SK-N-SH (cell line): ENCODE data around the gene LRCH4. TPM values are rescaled to one million over a fixed set of nuclear protein-coding genes. Genes with fewer than 3 reads are reported as not detected.

Source experiments
- CTCF ChIA-PET: fragments of 300-600, 350-600 bp; formaldehyde crosslinking; extraction: SDS; loops from one replicate; lab custom pipeline; 2021; lab: Yijun Ruan, JAX
- POLR2A ChIA-PET: fragments of 350-600 bp; sonication (Branson Sonifier 250); formaldehyde crosslinking; extraction: SDS; loops from one replicate; lab custom pipeline; 2020; ENCODE audit warnings: antibody characterized with exemption, inconsistent platforms; lab: Yijun Ruan, JAX
- DNase-seq: peaks from one replicate; pipeline ENCODE4 v3.0.0; 2012
- H2AFZ ChIP-seq: fragments of 200-600 bp; sonication (generic); 2 replicates; pipeline ENCODE4 v1.8.1; 2016; ENCODE audit warnings: antibody characterized with exemption, mild to moderate bottlenecking, low read depth
- H3F3A ChIP-seq: fragments of 200-600 bp; sonication (generic); replicated peaks from 2 replicates; pipeline ENCODE3; 2016; ENCODE audit warnings: antibody characterized with exemption, mild to moderate bottlenecking; ENCODE audit not compliant: insufficient read depth
- H3K27ac ChIP-seq, 2 experiments: fragments of 200-500 bp in 1 of 2; fragments of 200-600 bp in 1 of 2; sonication (Bioruptor generic) in 1 of 2; sonication (generic), shearing (Covaris generic) in 1 of 2; 2 replicates each; pipeline versions ENCODE4 v1.5.1 to v1.6.1; 2014 to 2016; ENCODE audit warnings: low read depth in 2 of 2, inconsistent platforms in 1 of 2, low read length in 1 of 2, mild to moderate bottlenecking in 1 of 2, mixed read lengths in 1 of 2
- H3K27me3 ChIP-seq: fragments of 200-600 bp; sonication (generic), shearing (Covaris generic); 2 replicates; pipeline ENCODE4 v1.6.1; 2016; ENCODE audit warnings: mixed run types; ENCODE audit not compliant: insufficient read depth
- H3K36me3 ChIP-seq, 2 experiments: fragments of 200-500 bp in 1 of 2; fragments of 200-600 bp in 1 of 2; sonication (Bioruptor generic) in 1 of 2; sonication (generic) in 1 of 2; replicated peaks in 1 of 2; 2 replicates each; pipeline versions ENCODE3 to v1.5.1; 2014 to 2016; ENCODE audit warnings: low read length in 1 of 2, mild to moderate bottlenecking in 1 of 2; ENCODE audit not compliant: insufficient read depth in 2 of 2, control insufficient read depth in 1 of 2
- H3K4me1 ChIP-seq, 2 experiments: fragments of 200-500 bp in 1 of 2; fragments of 200-600 bp in 1 of 2; sonication (Bioruptor generic) in 1 of 2; sonication (generic), shearing (Covaris generic) in 1 of 2; 2 replicates each; pipeline versions ENCODE4 v1.5.1 to v1.6.1; 2014 to 2016; ENCODE audit warnings: low read depth in 1 of 2, low read length in 1 of 2, mixed run types in 1 of 2; ENCODE audit not compliant: insufficient read depth in 2 of 2, control insufficient read depth in 1 of 2
- H3K4me2 ChIP-seq: fragments of 200-600 bp; sonication (generic), shearing (Covaris generic); 2 replicates; pipeline ENCODE4 v1.6.1; 2017; ENCODE audit warnings: mixed run types
- H3K4me3 ChIP-seq, 2 experiments: fragments of 200-500 bp in 1 of 2; fragments of 200-600 bp in 1 of 2; sonication (Bioruptor generic) in 1 of 2; sonication (generic), shearing (Covaris generic) in 1 of 2; 2 replicates each; pipeline versions ENCODE4 v1.5.1 to v1.8.1; 2014 to 2016; ENCODE audit warnings: low read depth in 2 of 2, inconsistent platforms in 1 of 2, low read length in 1 of 2, mild to moderate bottlenecking in 1 of 2, mixed read lengths in 1 of 2, moderate library complexity in 1 of 2
- H3K79me2 ChIP-seq: fragments of 200-600 bp; sonication (generic); 2 replicates; pipeline ENCODE4 v1.8.1; 2017; ENCODE audit warnings: mild to moderate bottlenecking; ENCODE audit not compliant: insufficient read depth
- H3K9ac ChIP-seq: fragments of 200-600 bp; sonication (generic); 2 replicates; pipeline ENCODE4 v1.6.1; 2017; ENCODE audit warnings: mixed run types
- H3K9me2 ChIP-seq: fragments of 200-600 bp; sonication (generic); 2 replicates; pipeline ENCODE4 v1.6.1; 2017; ENCODE audit warnings: mixed run types
- H3K9me3 ChIP-seq: fragments of 200-600 bp; sonication (generic); 2 replicates; pipeline ENCODE4 v1.6.1; 2017; ENCODE audit warnings: mixed run types, mild to moderate bottlenecking, moderate library complexity
- H4K20me1 ChIP-seq: fragments of 200-600 bp; sonication (generic); 2 replicates; pipeline ENCODE4 v1.6.1; 2017; ENCODE audit warnings: mild to moderate bottlenecking, mixed run types; ENCODE audit not compliant: insufficient read depth
- CHD2 ChIP-seq: fragments of 150-350 bp; IDR thresholded peaks from 2 replicates; pipeline ENCODE4 v1.6.1; 2018; ENCODE audit warnings: low read length; ENCODE audit not compliant: partially characterized antibody
- ELF1 ChIP-seq: IDR thresholded peaks from 2 replicates; pipeline ENCODE4 v1.4.0; 2012
- EP300 ChIP-seq, 2 experiments: IDR thresholded peaks; 2 replicates each; pipeline versions ENCODE4 v1.4.0 to v1.6.1; 2012; ENCODE audit warnings: borderline replicate concordance in 1 of 2, low read depth in 1 of 2, low read length in 1 of 2
- EZH2phosphoT487 ChIP-seq: fragments of 200-600 bp; sonication (generic); IDR thresholded peaks from 2 replicates; pipeline ENCODE4 v1.6.1; 2017; ENCODE audit warnings: low read depth, mixed run types, mild to moderate bottlenecking, antibody characterized with exemption, moderate library complexity, borderline replicate concordance
- FOSL2 ChIP-seq: IDR thresholded peaks from 2 replicates; pipeline ENCODE4 v1.4.0; 2012; ENCODE audit warnings: low read depth, mild to moderate bottlenecking, moderate library complexity, borderline replicate concordance
- FOXM1 ChIP-seq: IDR thresholded peaks from 2 replicates; pipeline ENCODE4 v1.4.0; 2012; ENCODE audit warnings: low read depth, mild to moderate bottlenecking
- GABPA ChIP-seq: IDR thresholded peaks from 2 replicates; pipeline ENCODE4 v1.4.0; 2012; ENCODE audit warnings: low read depth, mild to moderate bottlenecking
- JUND ChIP-seq: IDR thresholded peaks from 2 replicates; pipeline ENCODE4 v1.4.0; 2012
- MAX ChIP-seq: IDR thresholded peaks from 2 replicates; pipeline ENCODE4 v1.4.0; 2012; ENCODE audit warnings: low read depth
- MEF2A ChIP-seq: IDR thresholded peaks from 2 replicates; pipeline ENCODE4 v1.4.0; 2012; ENCODE audit warnings: low read depth, borderline replicate concordance
- NRF1 ChIP-seq: IDR thresholded peaks from 2 replicates; pipeline ENCODE4 v1.6.1; 2012; ENCODE audit warnings: low read depth, mild to moderate bottlenecking, low read length
- RAD21 ChIP-seq: IDR thresholded peaks from 2 replicates; pipeline ENCODE4 v1.6.1; 2012; ENCODE audit warnings: mild to moderate bottlenecking, low read length
- RCOR1 ChIP-seq: fragments of 150-350 bp; IDR thresholded peaks from 2 replicates; pipeline ENCODE4 v1.6.1; 2017; ENCODE audit warnings: antibody characterized with exemption, low read length
- RFX5 ChIP-seq: IDR thresholded peaks from 2 replicates; pipeline ENCODE4 v1.6.1; 2012; ENCODE audit warnings: mild to moderate bottlenecking, improper control_type of control experiment, low read length
- RXRA ChIP-seq: IDR thresholded peaks from 2 replicates; pipeline ENCODE4 v1.4.0; 2012; ENCODE audit warnings: low read depth, mild to moderate bottlenecking, borderline replicate concordance
- SMC3 ChIP-seq: IDR thresholded peaks from 2 replicates; pipeline ENCODE4 v1.6.1; 2012; ENCODE audit warnings: low read depth, low read length, improper control_type of control experiment
- TCF12 ChIP-seq: IDR thresholded peaks from 2 replicates; pipeline ENCODE4 v1.4.0; 2012
- WGBS: methylation state at CpG from one replicate; pipeline ENCODE4 v1.1.6; 2017; ENCODE audit warnings: low lambda C conversion rate; 5-methylcytosine and 5-hydroxymethylcytosine counted together
- polyA plus RNA-seq, 3 experiments: library from polyadenylated mRNA; depleted of rRNA; stranded (reverse); fragments of >200 nt; gene quantifications; 2 replicates each; pipeline ENCODE4 v1.2.3, GENCODE V29; 2012
- TF ChIP-seq, protein P1 (sequence below): IDR thresholded peaks from 2 replicates; pipeline ENCODE4 v1.4.0; 2012; ENCODE audit warnings: low read depth, borderline replicate concordance
- TF ChIP-seq, protein P2 (sequence below): IDR thresholded peaks from 2 replicates; pipeline ENCODE4 v1.6.1; 2012; ENCODE audit warnings: mild to moderate bottlenecking, low read depth, low read length, moderate library complexity
- TF ChIP-seq, protein P3 (sequence below): IDR thresholded peaks from 2 replicates; pipeline ENCODE4 v1.4.0; 2012; ENCODE audit warnings: low read depth, borderline replicate concordance
- TF ChIP-seq, protein P4 (sequence below): fragments of 200-600 bp; sonication (generic); IDR thresholded peaks from 2 replicates; pipeline ENCODE4 v1.6.1; 2017; ENCODE audit warnings: antibody characterized with exemption, mild to moderate bottlenecking, moderate library complexity
- TF ChIP-seq, protein P5 (sequence below): fragments of 150-350 bp; IDR thresholded peaks from 2 replicates; pipeline ENCODE4 v1.6.1; 2017; ENCODE audit warnings: antibody characterized with exemption, low read length, low read depth, borderline replicate concordance

LRCH4 gene
- polyA plus RNA-seq, 1 of the 3 experiments (the other 2 are of a cell fraction): 29.8 TPM

- peak overlapping the region; percentile 89 for H3K27ac ChIP-seq
- WGBS: 12% methylated on average over 3 of the region's 3 CpGs
- H3K9me3 ChIP-seq: no peaks in the 10 kb centered on the region
- peaks cover 40 to 41% of the 10 kb centered on the region in 2 experiments for H3K4me1 ChIP-seq
- peak overlapping the region; percentile 69 for H2AFZ ChIP-seq
- H3K4me2 ChIP-seq: peak overlapping the region; percentile 68
- H3F3A ChIP-seq: peaks cover 39% of the 10 kb centered on the region
- POLR2A ChIA-PET: interaction anchor here (0.6 to 0.9 kb wide), 2 partner anchors 25 to 41 kb away, joined by 3 read pairs; partner anchors contain the start of genes FBXO24 and LRCH4
- peaks cover 4 to 6% of the 10 kb centered on the region in 2 experiments for H3K36me3 ChIP-seq
- CTCF ChIA-PET: interaction anchor here (0.7 to 19.1 kb wide), 13 partner anchors 10 to 160 kb away, joined by 3 to 353 read pairs (median 4); partner anchors contain the start of genes MOSPD3 and NYAP1
- H3K9ac ChIP-seq: peak overlapping the region; percentile 30
- DNase-seq: peak; percentile 74
- peaks cover 26% of the 10 kb centered on the region; the same call in 1 of the 2 replicates for H3K79me2 ChIP-seq
- H3K4me3 ChIP-seq: peak overlapping the region in 1 of 2 experiments; percentile 18; a peak in 1 of 4 replicates
- H3K27me3 ChIP-seq: no peaks in the 10 kb centered on the region
- no peaks in the 10 kb centered on the region for H3K9me2 ChIP-seq
- H4K20me1 ChIP-seq: no peaks in the 10 kb centered on the region
- TF ChIP-seq, protein P1, sequence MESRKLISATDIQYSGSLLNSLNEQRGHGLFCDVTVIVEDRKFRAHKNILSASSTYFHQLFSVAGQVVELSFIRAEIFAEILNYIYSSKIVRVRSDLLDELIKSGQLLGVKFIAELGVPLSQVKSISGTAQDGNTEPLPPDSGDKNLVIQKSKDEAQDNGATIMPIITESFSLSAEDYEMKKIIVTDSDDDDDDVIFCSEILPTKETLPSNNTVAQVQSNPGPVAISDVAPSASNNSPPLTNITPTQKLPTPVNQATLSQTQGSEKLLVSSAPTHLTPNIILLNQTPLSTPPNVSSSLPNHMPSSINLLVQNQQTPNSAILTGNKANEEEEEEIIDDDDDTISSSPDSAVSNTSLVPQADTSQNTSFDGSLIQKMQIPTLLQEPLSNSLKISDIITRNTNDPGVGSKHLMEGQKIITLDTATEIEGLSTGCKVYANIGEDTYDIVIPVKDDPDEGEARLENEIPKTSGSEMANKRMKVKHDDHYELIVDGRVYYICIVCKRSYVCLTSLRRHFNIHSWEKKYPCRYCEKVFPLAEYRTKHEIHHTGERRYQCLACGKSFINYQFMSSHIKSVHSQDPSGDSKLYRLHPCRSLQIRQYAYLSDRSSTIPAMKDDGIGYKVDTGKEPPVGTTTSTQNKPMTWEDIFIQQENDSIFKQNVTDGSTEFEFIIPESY: peak; percentile 42; the same call in 1 of the 2 replicates
- TF ChIP-seq MAX (peak; percentile 93), JUND (peak; percentile 87), NRF1 (no peak), RAD21 (peak; percentile 1; the same call in 1 of the 2 replicates), MEF2A (no peak), EZH2phosphoT487 (no peak), RXRA (peak; percentile 90), RFX5 (no peak), RCOR1 (peak; percentile 22; the same call in 1 of the 2 replicates), SMC3 (no peak; the same call in 1 of the 2 replicates), TCF12 (peak; percentile 79), FOSL2 (peak; percentile 97), CHD2 (peak; percentile 15), FOXM1 (no peak), GABPA (no peak), EP300 (IDR thresholded peaks at IDR 0.05; ENCODE audit: borderline replicate concordance in 1 of 2, low read depth in 1 of 2, low read length in 1 of 2) (peak in 1 of 2 experiments; percentile 79; a peak in 1 of 4 replicates), ELF1 (peak; percentile 64)
- TF ChIP-seq, protein P2, sequence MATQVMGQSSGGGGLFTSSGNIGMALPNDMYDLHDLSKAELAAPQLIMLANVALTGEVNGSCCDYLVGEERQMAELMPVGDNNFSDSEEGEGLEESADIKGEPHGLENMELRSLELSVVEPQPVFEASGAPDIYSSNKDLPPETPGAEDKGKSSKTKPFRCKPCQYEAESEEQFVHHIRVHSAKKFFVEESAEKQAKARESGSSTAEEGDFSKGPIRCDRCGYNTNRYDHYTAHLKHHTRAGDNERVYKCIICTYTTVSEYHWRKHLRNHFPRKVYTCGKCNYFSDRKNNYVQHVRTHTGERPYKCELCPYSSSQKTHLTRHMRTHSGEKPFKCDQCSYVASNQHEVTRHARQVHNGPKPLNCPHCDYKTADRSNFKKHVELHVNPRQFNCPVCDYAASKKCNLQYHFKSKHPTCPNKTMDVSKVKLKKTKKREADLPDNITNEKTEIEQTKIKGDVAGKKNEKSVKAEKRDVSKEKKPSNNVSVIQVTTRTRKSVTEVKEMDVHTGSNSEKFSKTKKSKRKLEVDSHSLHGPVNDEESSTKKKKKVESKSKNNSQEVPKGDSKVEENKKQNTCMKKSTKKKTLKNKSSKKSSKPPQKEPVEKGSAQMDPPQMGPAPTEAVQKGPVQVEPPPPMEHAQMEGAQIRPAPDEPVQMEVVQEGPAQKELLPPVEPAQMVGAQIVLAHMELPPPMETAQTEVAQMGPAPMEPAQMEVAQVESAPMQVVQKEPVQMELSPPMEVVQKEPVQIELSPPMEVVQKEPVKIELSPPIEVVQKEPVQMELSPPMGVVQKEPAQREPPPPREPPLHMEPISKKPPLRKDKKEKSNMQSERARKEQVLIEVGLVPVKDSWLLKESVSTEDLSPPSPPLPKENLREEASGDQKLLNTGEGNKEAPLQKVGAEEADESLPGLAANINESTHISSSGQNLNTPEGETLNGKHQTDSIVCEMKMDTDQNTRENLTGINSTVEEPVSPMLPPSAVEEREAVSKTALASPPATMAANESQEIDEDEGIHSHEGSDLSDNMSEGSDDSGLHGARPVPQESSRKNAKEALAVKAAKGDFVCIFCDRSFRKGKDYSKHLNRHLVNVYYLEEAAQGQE: no peak; the same call in 1 of the 2 replicates
- TF ChIP-seq, protein P3, sequence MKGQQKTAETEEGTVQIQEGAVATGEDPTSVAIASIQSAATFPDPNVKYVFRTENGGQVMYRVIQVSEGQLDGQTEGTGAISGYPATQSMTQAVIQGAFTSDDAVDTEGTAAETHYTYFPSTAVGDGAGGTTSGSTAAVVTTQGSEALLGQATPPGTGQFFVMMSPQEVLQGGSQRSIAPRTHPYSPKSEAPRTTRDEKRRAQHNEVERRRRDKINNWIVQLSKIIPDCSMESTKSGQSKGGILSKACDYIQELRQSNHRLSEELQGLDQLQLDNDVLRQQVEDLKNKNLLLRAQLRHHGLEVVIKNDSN: peak; percentile 45; the same call in 1 of the 2 replicates
- TF ChIP-seq, protein P4, sequence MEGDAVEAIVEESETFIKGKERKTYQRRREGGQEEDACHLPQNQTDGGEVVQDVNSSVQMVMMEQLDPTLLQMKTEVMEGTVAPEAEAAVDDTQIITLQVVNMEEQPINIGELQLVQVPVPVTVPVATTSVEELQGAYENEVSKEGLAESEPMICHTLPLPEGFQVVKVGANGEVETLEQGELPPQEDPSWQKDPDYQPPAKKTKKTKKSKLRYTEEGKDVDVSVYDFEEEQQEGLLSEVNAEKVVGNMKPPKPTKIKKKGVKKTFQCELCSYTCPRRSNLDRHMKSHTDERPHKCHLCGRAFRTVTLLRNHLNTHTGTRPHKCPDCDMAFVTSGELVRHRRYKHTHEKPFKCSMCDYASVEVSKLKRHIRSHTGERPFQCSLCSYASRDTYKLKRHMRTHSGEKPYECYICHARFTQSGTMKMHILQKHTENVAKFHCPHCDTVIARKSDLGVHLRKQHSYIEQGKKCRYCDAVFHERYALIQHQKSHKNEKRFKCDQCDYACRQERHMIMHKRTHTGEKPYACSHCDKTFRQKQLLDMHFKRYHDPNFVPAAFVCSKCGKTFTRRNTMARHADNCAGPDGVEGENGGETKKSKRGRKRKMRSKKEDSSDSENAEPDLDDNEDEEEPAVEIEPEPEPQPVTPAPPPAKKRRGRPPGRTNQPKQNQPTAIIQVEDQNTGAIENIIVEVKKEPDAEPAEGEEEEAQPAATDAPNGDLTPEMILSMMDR: peak; percentile 42
- TF ChIP-seq, protein P5, sequence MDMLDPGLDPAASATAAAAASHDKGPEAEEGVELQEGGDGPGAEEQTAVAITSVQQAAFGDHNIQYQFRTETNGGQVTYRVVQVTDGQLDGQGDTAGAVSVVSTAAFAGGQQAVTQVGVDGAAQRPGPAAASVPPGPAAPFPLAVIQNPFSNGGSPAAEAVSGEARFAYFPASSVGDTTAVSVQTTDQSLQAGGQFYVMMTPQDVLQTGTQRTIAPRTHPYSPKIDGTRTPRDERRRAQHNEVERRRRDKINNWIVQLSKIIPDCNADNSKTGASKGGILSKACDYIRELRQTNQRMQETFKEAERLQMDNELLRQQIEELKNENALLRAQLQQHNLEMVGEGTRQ: no peak
Measured at GRCh38 chr7:100545360-100546128, 40.4 kb downstream of the LRCH4 start.
